AG08395 (cell line): Measurements from ENCODE around the gene KCND3.

Experiments used
- DNase-seq: peaks from one replicate; pipeline ENCODE4 v3.0.0; 2012; ENCODE audit warnings: mixed read lengths, low spot score

KCND3 gene

DNA sequence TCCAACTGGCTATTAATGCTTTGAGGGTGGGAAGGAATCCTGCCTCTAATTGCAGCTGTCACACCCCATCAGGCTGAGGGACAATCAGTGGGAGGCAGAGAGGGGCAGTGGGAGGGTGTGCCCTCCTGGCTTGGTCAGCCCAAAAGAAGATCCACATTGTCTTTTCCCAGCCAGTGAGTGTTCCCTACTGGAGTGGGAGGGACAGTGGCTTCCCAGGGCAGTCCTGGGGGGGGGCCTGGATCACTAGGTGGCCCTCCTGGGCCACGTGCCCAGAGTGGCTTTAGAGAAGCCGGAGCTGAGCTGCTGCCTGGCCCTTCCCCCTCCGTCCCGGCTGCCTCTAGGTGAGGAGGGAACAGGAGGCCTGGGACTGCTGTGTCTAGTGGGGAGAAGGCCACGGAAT, 264.3 kb downstream of the KCND3 start:
- DNase-seq, result no peak

DNA sequence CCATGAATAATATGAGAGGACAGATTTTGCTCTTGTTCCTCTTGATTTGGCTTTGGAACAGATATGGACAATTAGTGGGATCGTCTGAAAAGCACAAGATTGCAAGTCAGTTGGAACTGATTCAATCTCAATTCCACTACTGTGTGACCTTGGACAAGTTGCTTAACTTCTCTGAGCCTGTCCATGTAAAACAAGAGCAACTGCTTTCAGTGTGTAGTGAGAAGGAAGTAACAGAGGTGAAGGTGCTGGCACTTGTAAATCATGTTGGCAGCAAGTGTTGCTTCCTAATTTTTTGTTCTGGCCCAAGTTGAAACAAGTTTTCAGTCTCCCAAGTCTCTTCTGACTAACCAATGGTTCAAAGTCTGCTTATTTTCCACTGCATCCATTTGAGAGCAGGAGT, 265.6 kb downstream of the KCND3 start:
- DNase-seq, result no peak

- no peak for DNase-seq
Observed at GRCh38 chr1:111723091-111723806, 266.2 kb downstream of the KCND3 start.

DNA sequence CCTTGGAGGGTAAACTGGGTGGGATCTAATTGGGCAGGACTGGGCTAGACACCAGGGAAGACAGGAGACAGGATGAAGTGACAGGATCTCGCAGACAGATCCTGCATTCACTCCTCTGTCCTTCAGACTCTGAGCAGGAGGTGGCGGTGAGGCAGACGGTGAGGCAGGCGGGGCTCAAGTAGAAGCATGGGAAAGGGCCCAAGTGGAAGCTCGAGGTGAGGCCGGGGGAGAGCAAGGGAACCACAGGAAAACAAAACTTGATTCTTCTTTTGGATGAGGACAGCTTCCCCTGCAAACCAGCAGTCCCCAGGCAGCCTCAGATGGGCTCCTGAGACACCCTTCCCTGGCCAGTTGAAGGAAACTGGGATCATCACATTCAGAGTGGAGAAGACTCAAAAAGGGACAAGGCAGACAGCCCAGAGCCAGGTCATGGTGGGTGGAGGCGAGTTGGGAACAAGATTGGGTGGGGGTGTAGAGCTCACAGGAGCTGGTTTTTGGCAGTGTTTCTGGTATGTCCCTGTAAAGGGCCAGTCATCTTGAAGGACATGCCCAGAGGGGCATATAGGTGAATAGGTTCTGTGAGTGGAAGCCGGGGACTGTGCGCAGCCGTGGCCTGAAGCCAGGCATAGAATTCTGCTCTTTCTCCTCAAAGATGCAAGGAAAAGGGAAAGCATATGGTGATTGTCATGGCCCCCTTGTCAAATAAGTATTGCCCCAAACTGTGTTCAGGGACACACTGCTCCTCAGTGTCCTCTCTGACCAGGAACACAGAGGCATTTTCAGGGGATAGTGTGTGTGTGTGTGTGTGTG, 268.3 kb downstream of the KCND3 start:
- DNase-seq, result no peak
